ENCODE results near the gene C1orf210. TPM values are rescaled to one million over a fixed set of nuclear protein-coding genes. Genes with fewer than 3 reads are reported as not detected.

Gene C1orf210
- total RNA-seq, 6 donors from 2014 or later = 12.5 to 38.3 (median 27.1) TPM

- peaks cover 29 to 51% (median 47%) of the 10 kb centered on the region in 4 donors for H3K4me1 ChIP-seq
- DNase-seq = no peak
- H3K36me3 ChIP-seq = no peaks in the 10 kb centered on the region
- H3K4me3 ChIP-seq = no peak overlapping the region
- no peaks in the 10 kb centered on the region for H3K27me3 ChIP-seq
- H3K9me3 ChIP-seq = no peaks in the 10 kb centered on the region
- H3K27ac ChIP-seq = peak overlapping the region in 3 of 4 donors; percentile 69 to 81 (median 78)
- no peak for ATAC-seq (ENCODE audit: low FRiP score in 2 of 2)
- TF ChIP-seq CTCF (IDR thresholded peaks at IDR 0.05) (no peak), EP300 (IDR thresholded peaks at IDR 0.05) (no peak), POLR2AphosphoS5 (IDR thresholded peaks at IDR 0.05) (no peak), POLR2A (IDR thresholded peaks at IDR 0.05) (no peak)
Measured at GRCh38 chr1:43299101-43299500, 13.7 kb upstream of the C1orf210 start.

DNA sequence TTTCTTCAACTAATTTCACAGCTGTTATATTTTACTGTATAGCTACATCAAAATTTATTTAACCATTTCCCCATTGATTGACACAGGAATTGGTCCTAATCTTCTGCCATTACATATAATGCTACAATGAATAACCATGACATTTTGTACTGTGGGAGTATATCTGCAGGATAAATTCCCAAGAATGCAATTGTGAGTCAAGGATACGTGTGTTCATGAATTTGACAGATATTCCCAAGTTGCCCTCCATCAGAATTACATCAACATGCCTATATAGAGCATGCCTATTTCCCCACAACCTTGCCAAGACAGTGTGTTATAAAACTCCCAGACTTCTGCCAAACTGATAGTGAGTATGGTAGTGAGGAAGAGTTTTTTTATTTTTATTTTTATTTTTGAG lies 12.7 kb upstream of the C1orf210 start:
- WGBS, 2 donors = 89 to 90% methylated on average over 1 of the region's 1 CpG
- Histone ChIP-seq H3K27me3 (no peaks in the 10 kb centered on the region), H3K4me3 (no peak overlapping the region), H3K36me3 (no peaks in the 10 kb centered on the region), H3K9me3 (no peaks in the 10 kb centered on the region), H3K4me1 (peaks cover 18 to 54% (median 38%) of the 10 kb centered on the region in 4 donors), H3K27ac (peak overlapping the region in 1 of 4 donors; percentile 54)
- DNase-seq (no peak), ATAC-seq (ENCODE audit: low FRiP score in 2 of 2) (no peak)
- TF ChIP-seq POLR2AphosphoS5 (IDR thresholded peaks at IDR 0.05) (no peak), POLR2A (IDR thresholded peaks at IDR 0.05) (no peak), EP300 (IDR thresholded peaks at IDR 0.05) (no peak), CTCF (IDR thresholded peaks at IDR 0.05) (no peak)

GRCh38 chr1:43296207-43296606 lies 10.8 kb upstream of the C1orf210 start:
- H3K36me3 ChIP-seq = no peaks in the 10 kb centered on the region
- H3K9me3 ChIP-seq = no peaks in the 10 kb centered on the region
- ATAC-seq (ENCODE audit: low FRiP score in 2 of 2) (no peak), DNase-seq (no peak)
- no peak overlapping the region for H3K4me3 ChIP-seq
- WGBS, 2 donors = 22 to 48% methylated on average over 1 of the region's 1 CpG
- no peak for TF ChIP-seq EP300 (IDR thresholded peaks at IDR 0.05)
- TF ChIP-seq POLR2A (IDR thresholded peaks at IDR 0.05) = no peak
- no peak for TF ChIP-seq POLR2AphosphoS5 (IDR thresholded peaks at IDR 0.05)
- no peak for TF ChIP-seq CTCF (IDR thresholded peaks at IDR 0.05)
- no peaks in the 10 kb centered on the region for H3K27me3 ChIP-seq
- H3K27ac ChIP-seq = peak overlapping the region in 3 of 4 donors; percentile 73 to 80 (median 73)
- peaks cover 17 to 59% (median 37%) of the 10 kb centered on the region in 4 donors for H3K4me1 ChIP-seq

- WGBS, 2 donors = 79 to 80% methylated on average over 8 of the region's 8 CpGs
- H3K27me3 ChIP-seq = no peaks in the 10 kb centered on the region
- no peak for TF ChIP-seq EP300 (IDR thresholded peaks at IDR 0.05)
- no peak for TF ChIP-seq POLR2AphosphoS5 (IDR thresholded peaks at IDR 0.05)
- no peak for TF ChIP-seq CTCF (IDR thresholded peaks at IDR 0.05)
- TF ChIP-seq POLR2A (IDR thresholded peaks at IDR 0.05) = no peak
- ATAC-seq (ENCODE audit: low FRiP score in 2 of 2) = no peak
- H3K27ac ChIP-seq = peak overlapping the region; percentile 45 to 80 (median 73)
- no peak for DNase-seq
- peaks cover 14 to 54% (median 35%) of the 10 kb centered on the region in 4 donors for H3K4me1 ChIP-seq
- no peak overlapping the region for H3K4me3 ChIP-seq
- no peaks in the 10 kb centered on the region for H3K36me3 ChIP-seq
- H3K9me3 ChIP-seq = no peaks in the 10 kb centered on the region
Measured at GRCh38 chr1:43294761-43295160, 9.4 kb upstream of the C1orf210 start.
